Ramos (cell line): ENCODE data around the gene RERE.

Experiments used
- in situ Hi-C: fragments of 300-500 bp; cut with MboI; formaldehyde crosslinking; loops from one replicate; pipeline ENCODE4 v1.14.3; 2022; ENCODE audit warnings: low sequenced_read_pairs; ENCODE audit not compliant: unreplicated experiment

RERE gene

DNA sequence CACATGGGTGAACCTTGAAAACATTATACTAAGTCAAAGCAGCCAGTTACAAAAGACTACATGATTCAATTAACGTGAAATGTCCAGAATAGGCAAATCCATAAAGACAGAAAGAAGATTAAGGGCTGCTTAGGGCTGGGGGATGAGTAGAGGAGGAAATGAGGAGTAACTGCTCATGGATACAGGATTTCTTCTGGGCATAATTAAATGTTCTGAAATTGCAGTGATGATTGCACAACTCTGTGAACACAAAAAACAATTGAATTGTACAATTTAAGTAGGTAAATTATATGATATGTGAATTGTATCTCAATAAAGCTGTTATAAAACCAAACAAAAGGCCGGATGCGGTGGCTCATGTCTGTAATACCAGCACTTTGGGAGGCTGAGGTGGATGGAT is 52.2 kb downstream of the RERE start:
- in situ Hi-C loops: no loop called here

DNA sequence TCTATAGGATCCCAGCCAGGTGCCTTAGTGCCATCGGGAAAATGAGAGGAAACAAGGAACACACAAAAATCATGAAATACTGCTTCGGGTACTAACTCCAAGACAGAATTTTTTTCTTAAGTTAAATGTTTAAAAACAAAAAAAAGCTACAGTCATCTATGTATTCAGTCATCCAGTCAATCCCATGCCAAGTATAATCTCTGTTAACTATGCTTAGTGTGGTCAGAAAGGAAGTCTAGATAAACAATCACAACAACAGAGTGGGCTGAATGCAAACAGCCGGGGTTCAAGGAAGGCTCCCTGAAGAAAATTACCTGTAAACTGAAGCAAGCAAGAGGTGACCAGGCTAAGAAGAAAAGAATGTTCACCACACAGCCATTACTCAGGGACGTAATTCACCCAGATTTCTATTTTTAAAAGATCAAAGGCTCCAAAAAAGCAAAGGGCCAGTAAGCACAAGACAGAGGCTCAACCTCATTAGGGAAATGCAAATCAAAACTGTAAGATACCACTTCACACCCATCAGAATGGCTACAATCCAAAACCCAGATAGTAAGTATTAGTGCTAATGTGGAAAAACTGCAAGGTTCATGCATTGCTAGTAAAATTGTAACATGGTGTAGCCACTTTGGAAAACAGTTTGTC is 53.0 kb downstream of the RERE start:
- in situ Hi-C loops: no loop called here

DNA sequence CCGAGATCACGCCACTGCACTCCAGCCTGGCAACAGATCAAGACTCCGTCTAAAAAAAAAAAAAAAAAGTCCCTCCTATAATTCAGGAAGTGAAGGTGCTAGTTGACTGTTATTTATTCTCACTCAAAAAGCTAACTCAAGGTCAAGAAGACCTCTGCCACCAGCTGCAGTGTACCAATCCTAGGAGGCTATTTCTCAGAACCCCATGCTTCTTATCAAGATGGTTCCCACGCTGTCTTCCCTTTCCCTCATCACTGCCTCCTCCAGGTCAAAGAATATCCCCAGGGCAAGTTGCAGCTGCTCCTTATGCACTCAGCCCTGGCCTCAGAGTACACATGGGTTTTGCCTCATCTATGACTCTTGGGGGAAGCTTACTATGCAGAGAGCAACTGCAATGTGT is 53.6 kb downstream of the RERE start:
- in situ Hi-C loops: no loop called here

DNA sequence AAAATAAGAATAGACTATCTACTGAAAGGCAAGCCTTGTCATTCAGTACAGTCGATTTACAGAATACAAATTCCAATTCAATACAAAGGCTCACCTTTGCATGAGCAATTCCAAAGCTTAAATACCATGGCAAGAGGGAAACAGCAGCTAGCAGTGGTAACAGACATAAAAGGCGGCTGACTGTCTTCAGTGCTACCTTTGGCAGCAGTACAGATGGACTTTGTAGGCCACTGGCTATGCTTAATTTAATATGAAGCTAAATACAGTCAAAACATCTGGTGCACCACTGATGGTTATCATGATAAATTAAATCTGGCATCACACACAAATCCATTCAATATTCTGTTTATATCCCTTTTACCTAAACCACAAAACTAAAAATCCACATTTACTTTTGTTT is 62.4 kb downstream of the RERE start:
- in situ Hi-C loops: no loop called here

DNA sequence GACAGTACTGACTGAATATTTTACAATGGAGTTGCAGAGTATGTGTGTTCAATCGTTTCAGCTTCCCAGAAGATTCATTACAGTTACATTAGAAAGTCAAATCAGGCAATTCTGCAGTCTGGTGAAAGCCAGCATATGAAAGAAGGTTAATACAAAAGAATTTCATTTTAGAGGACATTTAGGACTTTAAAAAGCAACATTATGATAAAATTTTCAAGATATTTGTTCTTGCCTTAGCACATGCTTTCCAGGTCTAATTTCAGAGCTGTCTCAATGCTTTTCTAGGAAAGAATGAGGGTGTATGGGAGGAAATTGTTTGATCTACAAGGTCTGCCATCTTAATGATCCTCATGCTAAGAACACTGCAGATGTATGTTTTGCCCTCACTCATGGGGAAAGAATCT is 63.2 kb downstream of the RERE start:
- in situ Hi-C loops: no loop called here

DNA sequence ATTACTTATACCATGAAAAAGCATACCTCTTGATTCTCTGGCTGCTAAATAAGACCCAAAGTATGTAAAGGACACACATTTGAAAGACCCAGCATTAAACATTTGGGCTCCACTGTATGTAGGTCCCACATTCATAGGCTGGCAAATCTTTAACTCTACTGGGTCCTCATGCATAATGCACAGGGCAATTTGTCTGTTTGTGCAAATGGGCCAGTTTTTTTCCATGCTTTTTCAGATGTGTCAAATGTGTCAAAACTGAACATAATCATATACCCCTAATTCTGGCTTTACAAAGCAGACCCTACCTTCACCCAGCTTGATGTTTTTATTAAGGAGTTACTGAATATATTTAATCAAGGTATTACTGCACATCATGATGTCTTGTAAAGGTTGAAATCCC is 63.7 kb downstream of the RERE start:
- in situ Hi-C loops: no loop called here

DNA sequence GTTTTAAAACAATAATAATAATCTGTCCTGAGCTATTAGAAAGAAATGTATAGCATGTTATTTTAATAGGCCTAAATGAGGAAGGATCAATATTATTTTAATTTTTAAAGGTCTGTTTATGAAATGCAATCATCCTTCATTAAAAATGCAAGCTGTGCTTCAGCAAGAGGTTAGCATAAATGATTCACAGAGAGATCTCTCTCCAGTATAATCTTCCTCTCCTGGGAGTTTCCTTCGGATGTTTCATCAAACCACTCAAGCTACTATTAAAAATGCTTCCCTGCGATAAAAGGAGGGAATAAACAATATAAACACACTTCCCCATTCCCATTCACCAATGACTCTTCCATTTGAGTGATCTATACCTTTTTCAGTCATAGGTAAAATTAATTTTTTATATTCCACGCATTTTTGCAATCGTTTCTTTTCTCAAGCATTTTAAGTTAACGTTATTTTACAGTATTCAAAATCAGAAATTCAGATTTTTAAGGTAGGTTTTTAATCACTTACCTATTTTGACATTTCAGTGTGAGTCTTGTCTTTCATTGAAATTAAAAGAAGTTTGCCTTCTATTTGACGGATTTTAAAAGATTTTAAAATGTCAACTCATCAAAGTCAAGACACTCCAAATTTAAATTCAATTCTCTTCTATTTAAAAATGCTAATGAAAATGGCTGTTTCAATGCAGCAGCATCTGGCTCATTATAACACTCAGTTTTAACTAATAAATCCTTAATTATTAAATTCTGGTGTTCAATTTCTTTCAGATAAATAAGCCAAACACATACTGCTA is 64.3 kb downstream of the RERE start:
- in situ Hi-C loops: no loop called here

DNA sequence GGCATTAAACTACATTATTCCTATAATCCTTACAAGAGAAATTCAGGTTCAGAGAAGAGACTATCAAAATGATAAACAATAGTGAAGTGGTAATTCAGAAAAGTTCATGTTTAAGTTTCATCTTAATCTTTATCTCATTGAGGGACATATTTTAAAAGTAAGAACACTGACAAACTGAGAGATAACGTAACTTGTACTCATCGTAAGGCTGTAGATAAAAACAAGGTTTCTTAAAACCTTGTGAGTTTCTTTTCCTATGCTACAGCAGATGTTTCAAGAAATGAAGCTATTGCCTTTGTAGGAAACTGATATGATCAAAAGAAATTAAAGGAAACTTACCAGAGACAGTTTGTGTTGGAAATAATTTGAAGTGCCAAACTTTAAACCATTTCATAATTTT is 65.0 kb downstream of the RERE start:
- in situ Hi-C loops: no loop called here

DNA sequence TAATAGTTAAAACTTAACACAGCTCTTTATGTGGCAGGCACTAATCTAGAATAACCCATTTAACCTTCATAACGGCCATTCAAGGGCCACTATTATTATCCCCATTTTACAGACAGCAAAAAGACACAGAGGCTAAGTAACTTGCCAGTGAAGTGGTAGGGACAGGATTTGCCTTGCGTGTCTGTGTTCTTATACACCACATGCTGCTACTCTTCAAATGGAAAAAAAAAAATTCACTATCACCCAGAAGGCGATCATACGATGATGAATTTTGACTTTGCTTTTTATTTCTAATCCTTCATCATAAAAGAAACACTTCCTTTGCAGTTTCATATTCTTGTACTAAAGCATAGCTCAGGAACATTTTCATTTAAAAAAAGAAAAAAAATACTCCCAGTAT is 65.5 kb downstream of the RERE start:
- in situ Hi-C loops: no loop called here

DNA sequence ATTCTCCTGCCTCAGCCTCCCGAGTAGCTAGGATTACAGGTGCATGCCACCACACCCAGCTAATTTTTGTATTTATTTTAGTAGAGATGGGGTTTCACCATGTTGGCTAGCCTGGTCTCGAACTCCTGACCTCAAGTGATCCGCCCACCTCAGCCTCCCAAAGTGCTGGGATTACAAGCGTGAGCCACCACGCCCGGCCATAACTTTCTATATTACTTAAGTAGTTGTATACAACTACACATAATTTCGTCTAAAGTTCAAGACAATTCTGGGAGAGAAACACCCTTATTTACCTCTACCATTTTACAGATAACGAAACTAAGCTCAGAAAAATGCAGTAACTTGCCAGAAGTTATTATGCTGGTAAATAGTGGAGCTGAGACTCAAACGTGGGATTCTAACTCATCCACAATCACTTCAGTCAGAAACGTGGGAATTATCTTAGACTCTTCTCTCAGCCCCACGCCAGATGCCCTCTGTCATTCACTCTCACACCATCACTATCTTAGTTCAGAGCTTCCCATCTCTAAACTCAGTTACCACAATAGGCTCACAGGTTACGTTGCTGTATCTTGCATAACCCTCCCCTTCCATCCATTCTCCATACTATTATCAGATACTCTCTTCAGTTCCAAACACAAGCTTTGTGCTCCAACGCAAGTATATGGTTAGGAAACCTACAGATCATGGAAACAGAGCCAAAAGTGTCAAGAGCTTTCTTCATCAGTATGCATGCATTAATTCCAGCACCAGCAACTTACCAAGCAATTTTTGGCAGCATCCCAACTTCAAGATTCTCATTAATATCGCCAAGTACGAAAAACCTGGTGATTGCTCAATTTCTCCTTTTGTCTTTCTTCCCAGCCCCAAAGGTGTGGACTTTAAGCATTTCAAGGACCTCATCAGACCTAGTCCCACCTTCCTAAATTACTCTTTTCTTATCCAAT is 69.3 kb downstream of the RERE start:
- in situ Hi-C loops: no loop called here

DNA sequence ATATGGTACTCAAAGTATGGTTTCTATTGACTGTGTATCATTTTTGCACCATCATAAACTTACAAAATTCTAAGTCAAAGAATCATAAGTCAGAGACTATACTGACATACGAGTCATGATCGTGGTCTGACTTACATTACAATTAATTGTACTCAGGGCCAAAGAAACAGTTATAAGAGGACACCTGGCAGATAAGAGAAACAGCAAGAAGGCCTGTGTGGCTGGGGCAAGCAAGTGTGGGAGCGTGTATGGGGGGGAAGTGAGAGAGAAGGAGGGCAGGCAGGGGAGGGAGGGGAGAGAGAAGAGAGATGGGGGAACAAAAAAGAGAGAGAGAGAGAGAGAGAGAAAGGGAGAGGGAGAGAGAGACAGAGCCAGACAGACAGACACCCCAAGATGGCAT is 70.9 kb downstream of the RERE start:
- in situ Hi-C loops: no loop called here

DNA sequence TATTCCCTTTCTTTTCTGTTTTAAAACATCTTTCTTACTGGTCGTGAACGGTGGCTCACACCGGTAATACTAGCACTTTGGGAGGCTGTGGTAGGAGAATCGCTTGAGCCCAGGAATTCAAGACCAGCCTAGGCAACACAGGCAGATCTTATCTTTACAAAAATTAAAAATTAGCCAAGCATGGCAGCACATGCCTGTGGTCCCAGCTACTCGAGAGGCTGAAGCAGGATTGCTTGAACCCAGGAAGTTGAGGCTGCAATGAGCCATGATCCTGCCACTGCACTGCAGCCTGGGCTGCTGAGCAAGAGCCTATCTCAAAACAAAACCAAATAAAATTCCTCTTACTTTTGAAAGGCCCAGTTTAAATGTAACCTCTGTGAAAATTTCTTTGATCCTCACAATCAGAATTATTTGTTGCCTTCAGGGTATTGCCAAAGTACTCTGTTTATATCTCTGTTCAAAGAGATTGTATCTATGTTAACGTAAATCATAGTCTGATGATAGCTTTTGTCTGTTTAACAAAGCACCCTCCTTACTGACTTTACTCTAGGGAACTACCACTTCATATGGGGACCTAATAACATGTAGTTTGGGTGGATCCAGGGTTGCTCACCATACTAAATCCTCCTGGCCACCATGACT is 71.6 kb downstream of the RERE start:
- in situ Hi-C loops: no loop called here

DNA sequence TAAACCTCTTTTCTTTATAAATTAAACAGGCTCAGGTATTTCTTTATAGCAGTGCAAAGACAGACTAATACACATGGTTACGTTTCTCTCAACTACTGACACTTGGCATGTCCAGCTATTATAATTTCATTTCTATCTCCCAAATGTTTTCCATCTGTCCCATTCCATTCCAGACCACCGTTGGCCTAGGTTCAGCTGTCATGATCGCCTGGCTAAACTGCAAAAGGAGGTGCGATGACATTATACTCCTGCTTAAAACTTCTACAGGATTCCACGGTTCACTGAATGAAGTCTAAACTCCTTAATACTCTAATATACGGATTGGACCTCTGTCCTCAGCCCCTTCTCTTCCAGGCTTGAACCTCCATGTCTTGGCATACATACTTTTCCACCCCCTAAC is 72.1 kb downstream of the RERE start:
- in situ Hi-C loops: no loop called here

DNA sequence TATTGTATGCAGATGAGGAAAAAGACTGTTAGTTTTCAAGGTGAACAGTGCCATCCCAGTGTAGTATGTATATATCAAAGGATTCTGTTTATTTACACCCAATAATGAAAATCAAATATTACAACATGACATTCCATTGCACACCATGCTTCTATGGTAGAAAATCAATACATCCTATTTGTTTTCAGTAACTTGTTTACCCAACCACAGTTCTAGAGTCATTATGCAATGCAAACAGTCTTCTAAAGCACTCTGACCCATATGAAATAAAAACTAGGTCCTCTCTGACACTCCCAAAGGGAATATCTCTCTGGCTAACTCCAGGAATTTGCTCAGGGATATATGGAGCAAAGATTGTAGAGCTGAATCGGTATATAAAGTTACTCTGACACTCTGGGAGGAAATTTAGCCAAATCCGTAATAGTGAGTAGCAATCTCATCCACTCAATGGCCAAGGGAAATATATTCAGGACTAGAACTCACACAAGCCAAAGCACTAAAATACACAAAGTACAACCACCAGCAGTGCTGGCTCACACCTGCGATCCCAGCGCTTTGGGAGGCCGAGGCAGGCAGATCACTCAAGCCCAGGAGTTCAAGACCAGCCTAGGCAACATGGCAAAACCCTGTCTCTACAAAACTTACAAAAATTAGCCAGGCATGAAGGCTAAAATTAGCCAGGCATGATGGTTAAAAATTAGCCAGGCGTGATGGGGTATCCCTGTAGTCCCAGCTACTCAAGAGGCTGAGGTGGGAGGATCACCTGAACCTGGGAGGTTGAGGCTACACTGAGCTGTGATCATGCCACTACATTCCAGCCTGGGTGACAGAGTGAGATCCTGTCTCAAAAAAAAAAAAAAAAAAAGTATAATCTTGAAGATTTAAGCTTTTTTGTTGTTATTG is 75.2 kb downstream of the RERE start:
- in situ Hi-C loops: no loop called here

DNA sequence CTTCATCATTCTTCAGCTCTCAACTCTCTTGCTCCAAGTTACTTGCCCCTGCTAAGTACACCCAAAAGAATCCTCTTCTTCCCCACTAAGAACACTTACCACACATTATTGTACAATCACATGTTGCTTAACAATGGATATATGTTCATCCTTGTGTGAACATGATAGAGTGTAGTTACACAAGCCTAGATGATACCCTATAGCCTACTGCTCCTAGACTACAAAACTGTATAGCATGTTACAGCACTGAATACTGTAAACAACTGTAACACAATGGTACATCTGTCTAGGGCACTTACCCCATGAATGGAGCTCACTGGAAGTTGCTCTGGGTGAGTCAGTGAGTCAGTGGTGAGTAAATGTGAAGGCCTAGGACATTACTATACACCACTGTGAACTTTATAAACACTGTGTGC is 77.4 kb downstream of the RERE start:
- in situ Hi-C loops: no loop called here

DNA sequence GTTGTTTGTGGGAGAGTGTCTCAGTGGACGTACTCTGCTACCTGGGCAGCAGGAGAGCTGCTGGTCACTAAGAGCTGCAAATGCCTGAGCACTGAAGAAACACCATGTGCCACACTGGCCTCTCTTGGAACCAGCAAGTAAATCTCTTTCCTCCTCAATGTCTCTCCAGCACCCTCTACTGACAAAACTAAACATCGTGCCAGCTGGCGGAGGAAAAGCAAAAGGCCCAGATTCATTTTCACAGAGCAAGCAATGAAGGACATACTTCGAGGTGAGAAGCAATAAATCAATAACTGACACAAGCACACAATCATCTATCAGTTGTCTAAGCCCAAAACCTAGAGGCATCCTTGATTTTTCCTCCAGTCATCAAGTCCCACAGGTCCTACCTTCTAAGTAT is 78.1 kb downstream of the RERE start:
- in situ Hi-C loops: no loop called here

DNA sequence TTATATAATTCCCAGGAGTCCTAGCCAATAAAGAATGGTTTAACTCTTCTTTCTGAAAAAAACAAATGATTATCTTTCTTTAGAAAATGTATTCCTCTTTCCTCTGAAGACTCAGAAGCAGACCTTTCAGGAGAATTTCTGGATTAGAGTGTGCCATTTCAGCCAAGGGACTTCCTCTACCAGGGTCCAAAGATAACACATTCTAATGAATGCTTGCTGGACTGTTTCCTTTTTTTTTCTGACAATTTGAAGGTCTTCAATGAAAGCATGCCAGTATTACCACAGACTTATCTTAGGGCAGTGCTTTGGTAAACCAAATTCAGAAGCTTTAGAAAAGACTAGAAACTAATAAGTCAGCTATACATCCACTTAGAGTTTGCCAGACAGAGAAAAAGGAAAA is 80.5 kb downstream of the RERE start:
- in situ Hi-C loops: no loop called here

DNA sequence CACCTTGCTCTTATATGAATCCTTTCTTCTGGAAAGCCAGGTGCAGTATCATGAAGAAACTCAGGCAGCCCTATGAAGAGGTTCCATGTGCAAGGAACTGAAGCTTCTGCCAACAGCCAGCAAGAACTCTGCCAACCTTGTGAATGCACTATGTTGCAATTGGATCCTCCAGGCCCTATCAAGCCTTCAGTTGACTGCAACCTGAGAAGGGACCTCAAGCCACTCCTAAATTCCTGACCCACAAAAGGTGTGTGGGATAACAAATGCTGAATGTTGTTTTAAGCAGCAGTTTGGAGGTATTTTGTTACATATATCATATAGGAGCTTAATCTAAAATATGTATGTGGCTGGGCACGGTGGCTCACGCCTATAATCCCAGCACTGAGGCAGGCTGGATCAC is 84.0 kb downstream of the RERE start:
- in situ Hi-C loops: no loop called here

DNA sequence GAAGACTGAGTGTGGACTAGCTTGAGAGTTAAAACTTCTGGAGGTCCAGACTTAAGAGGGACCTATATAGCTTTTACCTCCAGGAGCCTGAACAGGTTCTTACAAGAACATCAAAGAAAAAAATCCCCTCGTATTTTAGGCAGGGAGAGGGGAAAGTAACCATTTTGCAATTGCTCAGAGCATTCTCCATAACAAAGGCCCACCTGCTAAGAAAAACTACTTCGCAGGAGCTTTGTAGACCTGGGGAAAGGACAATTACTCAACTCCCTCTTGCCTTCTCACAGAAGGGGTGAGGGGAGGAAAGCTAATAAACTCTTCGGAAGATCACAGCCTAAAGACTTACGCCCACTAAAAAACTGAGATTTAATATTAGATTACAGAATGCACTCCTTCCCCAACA is 86.3 kb downstream of the RERE start:
- in situ Hi-C loops: no loop called here
